CD4-positive, alpha-beta T cell treated with Interleukin-21 for 1 hour (primary cell): ENCODE results near the gene LPP.

Experiments
- DNase-seq: peaks from one replicate; pipeline ENCODE4 v3.0.0-alpha.2; 2020

Gene LPP

GRCh38 chr3:188309437-188310269, 155.7 kb downstream of the LPP start:
- DNase-seq: no peak

DNA sequence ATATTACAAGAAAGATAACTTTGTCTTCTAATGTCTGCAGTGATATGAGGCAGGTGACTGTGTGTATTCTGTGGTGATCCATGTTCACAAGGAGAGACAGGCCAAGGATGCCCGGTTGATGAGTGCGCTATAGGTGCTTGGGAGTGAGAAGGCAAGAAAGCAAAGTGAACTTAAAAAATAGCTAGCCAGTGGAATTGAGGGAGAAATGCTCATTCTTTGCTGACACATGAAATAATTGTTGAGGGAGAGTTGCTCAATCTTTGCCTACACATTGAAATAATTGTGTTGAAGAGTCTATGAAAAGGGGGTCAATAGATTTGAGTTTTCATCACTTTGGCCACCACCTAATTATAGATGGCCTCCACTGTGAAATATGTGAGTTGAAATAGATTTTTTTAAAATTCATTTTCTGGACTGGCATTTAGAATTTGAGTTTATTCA, 156.3 kb downstream of the LPP start:
- DNase-seq: no peak

GRCh38 chr3:188315553-188315952, 161.6 kb downstream of the LPP start:
- no peak for DNase-seq

GRCh38 chr3:188316021-188316722, 162.2 kb downstream of the LPP start:
- DNase-seq: no peak

GRCh38 chr3:188316723-188317070, 162.7 kb downstream of the LPP start:
- DNase-seq: no peak

GRCh38 chr3:188319569-188319968, 165.6 kb downstream of the LPP start:
- DNase-seq: no peak

DNA sequence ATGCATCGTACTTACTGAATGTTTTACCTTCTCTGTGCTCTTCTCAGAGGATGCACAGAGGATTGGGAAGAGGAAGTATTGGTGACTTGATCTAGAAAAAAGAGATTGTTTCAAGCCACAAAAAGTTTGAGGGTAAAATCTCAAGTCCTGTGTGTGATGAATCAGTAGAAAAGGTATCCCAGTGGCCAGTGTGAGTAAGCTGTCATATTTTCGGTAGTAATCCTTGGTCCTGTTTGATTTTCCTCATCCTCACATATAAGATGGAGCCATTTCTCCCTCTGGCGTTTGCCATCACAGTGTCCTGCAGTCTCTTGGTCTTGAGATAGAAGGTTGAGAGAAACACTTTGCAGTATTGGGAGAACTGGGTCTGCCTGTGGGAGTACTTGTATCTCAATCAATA, 166.8 kb downstream of the LPP start:
- DNase-seq: no peak

- no peak for DNase-seq
These were observed 167.3 kb downstream of the LPP start for GRCh38 chr3:188321258-188321657.

GRCh38 chr3:188322135-188322887, 168.4 kb downstream of the LPP start:
- no peak for DNase-seq

- peak; percentile 67 for DNase-seq
These were observed 169.3 kb downstream of the LPP start for GRCh38 chr3:188323067-188323842.

DNA sequence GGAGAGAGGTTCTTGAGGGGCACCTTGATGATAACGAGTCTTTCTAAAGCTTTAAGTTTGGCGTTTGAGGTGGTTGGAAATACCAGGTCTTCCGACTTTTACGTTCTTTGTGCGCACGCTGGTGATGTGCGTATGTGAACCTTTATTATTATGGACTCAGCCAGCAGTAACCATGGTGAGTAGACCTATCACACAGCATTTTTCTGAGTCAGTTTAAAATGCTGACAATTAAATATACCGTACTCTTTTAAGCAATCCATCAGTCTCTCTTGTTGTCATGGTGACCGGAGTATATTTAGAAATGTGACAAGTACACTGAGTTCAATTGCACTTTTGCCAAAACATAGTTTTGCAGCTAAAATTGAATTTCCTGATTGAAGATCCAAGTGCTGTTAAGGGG, 172.2 kb downstream of the LPP start:
- DNase-seq: no peak

DNA sequence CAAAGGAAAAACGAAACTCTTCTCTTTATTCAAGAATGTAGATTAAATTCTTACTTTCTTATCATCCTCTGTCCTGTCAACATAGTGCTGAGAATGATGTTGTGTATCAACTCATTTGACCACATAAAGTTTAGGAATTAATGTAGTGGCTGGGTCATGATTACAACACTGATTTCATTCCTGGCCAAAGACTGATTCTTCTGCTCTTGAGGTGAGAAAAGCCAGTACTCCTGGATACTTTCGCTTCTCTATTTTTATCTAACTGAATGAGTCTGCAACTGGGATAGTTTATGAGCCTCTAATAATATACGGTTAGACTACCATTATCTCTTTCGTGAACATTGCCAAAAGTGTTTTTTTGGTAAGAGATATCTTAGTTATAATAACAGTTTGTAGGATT, 173.0 kb downstream of the LPP start:
- no peak for DNase-seq

GRCh38 chr3:188327433-188327832, 173.5 kb downstream of the LPP start:
- no peak for DNase-seq

- no peak for DNase-seq
These were observed 176.2 kb downstream of the LPP start for GRCh38 chr3:188330138-188330537.

- DNase-seq: no peak
These were observed 177.2 kb downstream of the LPP start for GRCh38 chr3:188331166-188331565.

DNA sequence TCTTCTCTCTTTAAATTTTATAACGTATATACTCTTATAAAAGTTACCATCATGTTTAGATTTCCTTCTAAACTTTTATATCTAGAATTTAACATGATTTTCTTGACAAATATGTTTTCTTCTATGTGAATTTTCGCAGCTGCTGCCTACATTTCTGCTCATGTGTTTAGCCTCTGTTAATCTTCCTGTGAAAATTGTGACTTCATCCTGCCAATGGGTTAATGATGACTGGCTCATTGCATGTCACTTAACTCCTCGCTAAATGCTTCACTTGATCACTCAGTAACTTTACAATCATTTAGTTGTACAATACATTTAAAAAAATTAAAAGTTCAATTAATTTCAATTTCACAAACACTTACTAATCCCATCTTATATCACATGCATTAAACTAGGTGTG, 178.1 kb downstream of the LPP start:
- no peak for DNase-seq

DNA sequence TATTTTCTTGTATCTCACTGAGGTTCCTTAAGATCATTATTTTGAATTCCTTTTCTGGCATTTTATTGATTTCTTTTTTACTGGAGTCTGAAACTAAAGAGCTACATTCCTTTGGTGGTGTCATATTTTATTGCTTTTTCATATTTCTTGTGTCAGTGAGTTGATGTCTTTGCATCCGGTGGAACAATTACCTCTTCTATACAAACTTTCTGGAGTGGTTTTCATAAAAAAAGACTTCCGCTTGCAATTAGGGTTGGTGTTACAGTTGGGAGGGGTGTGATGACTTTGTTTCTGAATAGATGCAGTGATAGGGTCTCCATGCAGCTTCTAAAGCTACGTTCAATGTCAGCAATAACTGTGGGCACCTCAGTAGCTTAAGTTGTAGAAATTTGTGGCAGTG, 181.7 kb downstream of the LPP start:
- DNase-seq: no peak

GRCh38 chr3:188336178-188336577, 182.2 kb downstream of the LPP start:
- no peak for DNase-seq

- DNase-seq: no peak
These were observed 183.3 kb downstream of the LPP start for GRCh38 chr3:188337232-188337631.

- no peak for DNase-seq
These were observed 184.1 kb downstream of the LPP start for GRCh38 chr3:188338086-188338485.

DNA sequence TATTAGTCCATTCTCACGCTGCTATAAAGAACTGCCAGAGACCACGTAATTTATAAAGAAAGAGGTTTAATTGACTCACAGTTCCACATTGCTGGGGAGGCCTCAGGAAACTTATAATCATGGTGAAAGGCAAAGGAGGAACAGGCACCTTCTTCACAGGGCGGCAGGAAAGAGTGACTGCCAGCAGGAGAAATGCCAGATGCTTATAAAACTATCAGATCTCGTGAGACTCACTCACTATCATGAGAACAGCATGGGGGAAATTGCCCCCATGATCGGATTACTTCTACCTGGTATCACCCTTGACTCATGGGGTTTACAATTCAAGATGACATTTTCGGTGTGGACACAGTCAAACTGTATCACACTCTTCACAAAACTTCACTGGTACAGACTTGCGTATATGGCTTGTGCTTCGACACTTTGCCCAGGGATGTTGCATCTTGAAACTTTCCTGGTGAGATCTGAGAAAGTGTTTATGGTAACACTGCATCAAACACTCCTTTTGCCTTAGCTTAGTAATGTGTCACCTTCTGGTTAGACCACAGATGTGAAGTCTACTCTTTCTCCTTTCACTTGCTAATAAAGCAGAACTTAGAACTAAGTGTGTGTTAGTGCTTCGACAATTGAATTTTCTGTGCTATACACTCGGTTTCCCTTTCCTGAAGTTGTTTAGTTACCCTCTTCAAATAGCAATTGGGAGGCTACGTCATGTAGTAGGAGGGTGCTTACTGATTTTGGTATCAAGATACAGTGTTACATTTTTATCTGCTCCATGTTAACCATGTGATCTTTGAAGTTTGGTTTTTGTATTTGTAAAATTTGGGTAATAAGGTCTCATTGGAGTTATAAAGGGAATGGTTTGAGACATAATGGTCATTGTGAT, 185.7 kb downstream of the LPP start:
- peak; percentile 54 for DNase-seq

- DNase-seq: no peak
These were observed 187.5 kb downstream of the LPP start for GRCh38 chr3:188341501-188341900.
